Stromal cell of bone marrow (primary cell): ENCODE results near the gene SPEN.

Source experiments
- DNase-seq: peaks from one replicate; pipeline ENCODE4 v3.0.0-alpha.2; 2012; ENCODE audit warnings: low read depth

The SPEN gene

DNA sequence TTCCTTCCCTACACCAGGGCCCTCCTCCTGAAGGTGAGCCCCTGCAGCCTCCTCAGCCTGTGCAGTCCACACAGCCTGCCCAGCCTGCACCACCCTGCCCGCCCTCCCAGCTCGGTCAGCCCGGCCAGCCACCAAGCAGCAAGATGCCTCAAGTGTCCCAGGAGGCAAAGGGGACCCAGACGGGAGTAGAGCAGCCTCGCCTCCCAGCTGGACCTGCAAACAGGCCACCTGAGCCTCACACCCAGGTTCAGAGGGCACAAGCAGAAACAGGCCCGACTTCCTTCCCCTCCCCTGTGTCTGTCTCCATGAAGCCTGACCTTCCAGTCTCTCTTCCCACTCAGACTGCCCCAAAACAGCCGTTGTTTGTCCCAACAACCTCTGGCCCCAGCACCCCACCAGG is 89.6 kb downstream of the SPEN start:
- DNase-seq, result no peak

DNA sequence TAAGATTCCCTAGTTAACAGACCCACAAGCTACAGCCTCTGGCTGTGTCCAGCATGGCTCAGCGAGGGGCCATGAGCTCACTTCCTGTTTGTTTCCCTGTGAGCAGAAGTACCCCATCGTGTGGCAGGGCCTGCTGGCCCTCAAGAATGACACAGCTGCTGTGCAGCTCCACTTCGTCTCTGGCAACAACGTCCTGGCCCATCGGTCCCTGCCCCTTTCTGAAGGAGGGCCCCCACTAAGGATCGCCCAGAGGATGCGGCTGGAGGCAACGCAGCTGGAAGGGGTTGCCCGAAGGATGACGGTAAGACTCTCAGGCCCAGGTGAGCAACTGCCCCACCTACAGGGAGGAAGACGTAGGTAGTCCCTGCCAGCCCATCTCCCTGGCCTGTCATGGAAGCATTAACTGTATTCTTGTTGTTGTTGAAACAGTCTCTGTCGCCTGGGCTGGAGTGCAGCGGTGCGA is 90.2 kb downstream of the SPEN start:
- DNase-seq, result no peak

DNA sequence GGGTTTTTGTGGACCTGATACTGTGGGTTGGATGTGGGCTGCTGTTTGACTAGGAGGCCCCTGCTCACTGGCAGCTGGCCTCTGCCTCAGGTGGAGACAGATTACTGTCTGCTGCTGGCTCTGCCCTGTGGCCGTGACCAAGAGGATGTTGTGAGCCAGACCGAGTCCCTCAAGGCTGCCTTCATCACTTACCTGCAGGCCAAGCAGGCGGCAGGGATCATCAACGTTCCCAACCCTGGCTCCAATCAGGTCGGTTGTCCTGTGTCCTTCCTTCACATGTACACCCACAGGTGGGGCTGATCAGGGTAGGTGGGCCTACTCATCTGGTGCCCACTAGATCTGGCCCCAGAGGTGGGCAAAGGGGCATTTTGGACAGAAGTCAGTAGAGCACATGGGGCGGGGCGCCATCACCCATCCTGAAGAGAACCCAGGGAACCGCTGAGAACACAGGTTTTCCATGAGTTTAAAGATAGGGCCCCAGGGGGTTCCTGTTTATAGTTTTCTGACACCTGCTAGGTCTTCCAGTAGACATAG is 91.2 kb downstream of the SPEN start:
- DNase-seq, result no peak

DNA sequence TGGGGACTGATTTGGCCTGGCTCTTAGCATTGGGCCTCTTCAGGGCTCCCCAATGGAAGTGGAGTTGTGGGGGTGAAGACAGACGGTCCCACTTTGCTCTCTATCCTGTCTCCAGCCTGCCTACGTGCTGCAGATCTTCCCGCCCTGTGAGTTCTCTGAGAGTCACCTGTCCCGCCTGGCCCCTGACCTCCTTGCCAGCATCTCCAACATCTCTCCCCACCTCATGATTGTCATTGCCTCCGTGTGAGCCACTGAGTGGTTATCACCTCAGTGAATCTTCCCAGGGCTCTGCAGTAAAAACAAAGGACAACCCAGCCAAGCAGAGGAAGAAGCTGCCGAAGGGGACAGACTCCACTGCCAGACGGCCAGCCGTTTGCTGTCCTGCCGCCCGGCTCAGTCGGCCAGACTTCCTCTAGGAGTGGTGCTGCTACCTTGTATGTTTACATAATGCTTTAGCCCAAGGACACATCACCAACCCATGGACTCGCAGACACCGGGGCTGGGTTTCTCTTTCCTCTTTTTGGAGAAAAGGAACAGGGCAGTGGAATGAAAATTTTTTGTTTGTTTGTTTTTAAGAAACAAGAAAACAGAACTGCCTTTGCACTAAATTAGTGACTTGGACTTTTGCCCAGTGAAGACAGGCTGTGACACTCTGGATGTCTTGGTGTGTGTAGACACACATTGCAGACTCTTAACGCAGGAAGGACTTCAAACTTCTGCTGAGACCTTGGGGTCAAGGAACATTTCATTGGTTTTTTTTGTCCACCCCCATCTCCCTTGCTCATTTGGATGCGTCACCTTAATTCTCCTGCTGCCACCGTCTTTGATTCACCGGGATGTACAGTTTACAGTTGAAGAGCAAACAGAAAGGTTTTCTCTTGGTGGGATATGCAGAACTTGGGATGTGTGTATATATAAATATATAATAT is 91.9 kb downstream of the SPEN start:
- no peak for DNase-seq

DNA sequence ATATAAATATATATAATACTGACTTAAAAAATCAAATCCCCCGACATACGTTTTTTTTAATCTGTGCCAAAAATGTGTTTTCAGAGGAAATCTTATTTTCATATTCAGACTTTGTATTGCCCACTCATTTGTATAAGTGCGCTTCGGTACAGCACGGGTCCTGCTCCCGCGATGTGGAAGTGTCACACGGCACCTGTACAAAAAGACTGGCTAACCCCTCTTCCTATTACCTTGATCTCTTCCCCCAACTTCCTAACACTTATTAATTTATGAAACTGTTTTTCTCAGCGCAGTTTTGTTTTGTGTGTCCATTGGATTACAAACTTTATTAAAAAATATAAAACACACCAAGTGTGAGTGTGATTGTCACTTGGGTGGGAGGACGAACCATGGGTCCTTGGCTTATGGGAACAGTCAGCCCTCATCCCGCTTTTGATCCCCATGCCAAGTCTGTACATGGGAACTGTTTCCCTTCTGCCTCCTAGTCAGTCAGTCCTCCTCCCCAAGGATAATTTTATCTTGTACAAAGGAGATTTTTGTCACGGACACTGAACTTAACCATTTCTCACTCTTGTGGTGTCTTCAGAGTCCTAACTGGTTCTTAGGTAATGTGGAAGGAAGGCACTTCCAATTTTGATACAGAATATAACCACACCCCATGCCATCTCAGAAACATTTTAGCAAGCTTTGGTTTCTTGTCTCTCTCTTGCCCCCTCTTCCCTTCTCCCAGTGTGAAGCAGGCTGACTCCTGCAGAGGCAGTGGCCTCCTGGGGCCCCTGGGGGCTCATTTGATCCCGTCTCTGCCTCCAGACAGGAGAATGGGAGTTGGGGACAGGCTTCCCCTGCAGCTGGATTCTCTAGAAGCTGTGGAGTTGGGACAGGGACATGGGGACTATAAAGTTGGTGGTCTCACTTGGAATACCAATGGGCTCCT is 92.9 kb downstream of the SPEN start:
- no peak for DNase-seq

DNA sequence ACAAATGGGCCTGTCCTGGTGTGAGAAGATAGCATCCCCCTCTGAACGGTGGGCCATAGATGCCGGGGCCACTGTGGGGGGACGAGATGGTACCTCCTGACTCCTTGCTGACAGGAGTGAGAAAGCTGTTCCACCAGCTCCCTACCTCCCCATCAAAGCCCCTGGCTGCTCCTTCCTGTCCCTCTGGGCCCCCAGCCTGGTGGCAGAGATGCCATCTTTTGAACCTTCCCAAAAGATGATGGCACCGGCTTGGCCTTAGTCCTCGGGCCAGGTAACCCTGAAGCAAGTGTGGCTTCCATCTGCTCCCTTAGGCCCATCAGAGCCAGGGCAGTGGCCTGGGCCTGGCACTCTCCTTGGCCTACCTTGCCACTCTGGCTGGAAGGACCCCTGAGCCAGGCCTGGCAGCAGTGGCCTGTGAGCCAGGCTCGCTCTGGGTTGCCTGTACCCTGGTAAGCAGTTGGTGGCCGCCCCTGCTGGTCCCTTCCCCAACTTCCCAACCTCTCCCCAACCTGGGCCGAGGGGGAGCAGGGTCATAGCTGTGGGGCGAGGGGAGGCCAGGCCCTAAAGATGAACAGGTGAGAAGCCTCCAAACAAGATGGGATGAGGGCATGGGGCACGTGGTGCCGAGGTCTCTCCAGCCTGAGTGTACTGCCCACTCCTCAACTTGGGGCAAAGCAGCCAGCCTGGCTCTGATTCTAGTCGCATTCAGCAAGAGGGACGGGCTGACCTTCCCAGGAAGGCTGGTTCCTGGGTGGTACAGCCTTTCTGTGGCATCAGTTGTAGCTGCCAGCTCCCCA is 93.7 kb downstream of the SPEN start:
- no peak for DNase-seq

DNA sequence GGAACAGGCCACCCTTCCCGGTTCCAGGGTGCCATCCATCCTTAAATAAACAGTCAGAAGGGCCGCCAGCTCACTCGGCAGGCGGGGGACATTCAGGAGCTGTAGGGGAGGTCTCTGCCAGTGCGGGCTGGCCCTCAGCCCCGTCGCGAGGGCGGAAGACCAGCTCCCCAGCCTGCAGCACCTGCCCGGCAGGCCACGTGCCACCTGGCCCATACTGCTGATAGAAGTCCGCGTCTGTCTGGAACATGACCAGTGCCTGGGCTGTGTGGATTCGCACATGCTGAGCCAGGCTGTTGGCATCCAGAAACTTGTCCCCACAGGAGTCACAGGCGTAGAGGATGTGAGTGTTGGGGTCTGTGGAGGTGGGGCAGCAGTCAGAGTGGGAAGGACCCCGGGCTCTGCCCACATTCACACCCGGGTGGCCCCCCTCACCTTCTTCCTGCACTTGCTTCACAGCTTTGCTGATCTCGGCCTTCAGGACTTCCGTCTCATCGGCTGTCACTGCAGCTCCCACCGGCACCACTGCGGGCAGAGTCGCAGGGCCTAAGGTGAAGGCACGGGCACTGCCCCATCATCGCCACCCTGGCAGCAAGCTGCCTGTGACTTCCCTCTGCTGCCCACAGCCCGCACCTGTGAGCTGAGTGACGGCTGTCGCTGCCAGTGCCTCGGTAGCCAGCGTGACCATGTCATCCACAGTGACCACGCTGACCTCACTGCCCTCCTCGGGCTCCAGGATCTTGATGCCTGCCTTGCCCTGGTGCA is 94.6 kb downstream of the SPEN start:
- DNase-seq, result no peak

DNA sequence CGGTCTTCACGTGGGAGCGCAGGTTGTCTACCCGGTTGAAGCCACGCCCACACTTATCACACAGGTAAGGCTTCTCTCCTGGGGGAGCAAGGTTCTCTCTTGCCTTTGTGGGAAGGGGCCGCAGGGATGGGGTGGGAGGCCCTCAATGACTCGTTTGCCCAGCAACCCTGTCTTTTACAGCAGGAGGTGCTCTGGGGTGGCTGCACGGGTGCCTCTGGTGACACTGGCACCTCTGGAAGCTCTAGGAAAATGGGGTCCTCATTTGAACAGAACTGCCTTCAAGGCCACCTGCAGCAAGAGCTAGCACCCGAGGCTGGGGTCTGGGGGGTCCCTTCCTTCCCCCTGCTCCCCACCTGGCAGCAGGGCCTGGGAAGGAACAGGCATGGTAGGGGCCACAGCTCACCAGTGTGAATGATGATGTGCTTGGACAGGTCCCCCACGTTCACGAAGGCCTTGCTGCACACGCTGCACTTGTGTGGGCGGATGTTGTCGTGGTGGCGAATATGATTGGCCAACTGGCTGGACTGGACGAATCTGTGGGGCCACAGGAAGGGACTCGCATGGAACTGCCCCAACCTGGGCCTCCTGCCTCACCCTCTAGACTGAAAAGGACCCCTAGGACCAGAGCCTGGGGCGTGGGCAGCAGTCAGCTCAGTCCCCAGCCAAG is 95.3 kb downstream of the SPEN start:
- no peak for DNase-seq

DNA sequence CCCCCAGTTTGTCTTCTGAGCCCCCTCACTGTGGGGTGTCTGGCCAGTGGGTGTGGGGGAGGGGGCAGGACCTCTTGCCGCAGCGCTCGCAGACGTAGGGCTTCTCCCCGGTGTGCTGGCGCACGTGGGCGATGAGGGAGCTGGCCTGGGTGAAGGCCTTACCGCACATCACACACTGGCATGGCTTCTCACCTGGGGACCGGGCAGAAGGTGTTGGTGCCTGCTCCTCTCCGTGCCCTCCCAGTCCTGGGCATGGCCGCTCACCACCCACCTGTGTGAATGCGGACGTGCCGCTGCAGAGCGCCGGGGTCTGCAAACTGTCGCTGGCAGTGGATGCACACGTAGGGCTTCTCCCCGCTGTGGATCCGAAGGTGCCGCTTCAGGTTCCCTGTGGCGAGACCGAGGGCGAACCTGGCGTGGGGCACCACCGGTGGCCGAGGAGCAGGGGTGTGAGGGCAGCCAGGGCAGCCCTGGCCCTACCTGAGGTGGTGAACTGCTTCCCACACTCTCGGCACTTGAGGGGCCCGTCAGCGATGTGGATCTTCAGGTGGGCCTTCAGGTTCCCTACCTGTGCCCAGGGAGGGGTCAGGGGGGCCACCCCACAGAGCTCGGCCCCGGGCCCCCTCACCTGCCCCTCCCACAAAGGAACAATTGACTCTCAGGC is 96.0 kb downstream of the SPEN start:
- no peak for DNase-seq

DNA sequence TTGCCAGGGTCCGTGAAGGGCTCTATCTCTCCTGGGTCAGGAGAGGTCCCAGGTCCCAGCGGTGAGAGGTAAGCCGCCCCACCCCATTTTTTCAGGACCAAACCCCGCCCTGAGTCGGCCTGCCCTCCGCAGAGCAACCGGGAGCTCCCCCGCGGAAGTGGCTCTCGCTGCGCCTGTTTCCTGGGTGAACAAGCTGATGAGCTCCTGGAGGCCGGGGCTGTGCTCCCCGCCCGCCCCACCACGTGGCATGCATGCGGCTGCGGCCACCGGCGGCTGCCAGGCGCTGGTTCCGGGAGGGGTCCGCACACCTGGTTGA is 96.4 kb downstream of the SPEN start:
- no peak for DNase-seq

DNA sequence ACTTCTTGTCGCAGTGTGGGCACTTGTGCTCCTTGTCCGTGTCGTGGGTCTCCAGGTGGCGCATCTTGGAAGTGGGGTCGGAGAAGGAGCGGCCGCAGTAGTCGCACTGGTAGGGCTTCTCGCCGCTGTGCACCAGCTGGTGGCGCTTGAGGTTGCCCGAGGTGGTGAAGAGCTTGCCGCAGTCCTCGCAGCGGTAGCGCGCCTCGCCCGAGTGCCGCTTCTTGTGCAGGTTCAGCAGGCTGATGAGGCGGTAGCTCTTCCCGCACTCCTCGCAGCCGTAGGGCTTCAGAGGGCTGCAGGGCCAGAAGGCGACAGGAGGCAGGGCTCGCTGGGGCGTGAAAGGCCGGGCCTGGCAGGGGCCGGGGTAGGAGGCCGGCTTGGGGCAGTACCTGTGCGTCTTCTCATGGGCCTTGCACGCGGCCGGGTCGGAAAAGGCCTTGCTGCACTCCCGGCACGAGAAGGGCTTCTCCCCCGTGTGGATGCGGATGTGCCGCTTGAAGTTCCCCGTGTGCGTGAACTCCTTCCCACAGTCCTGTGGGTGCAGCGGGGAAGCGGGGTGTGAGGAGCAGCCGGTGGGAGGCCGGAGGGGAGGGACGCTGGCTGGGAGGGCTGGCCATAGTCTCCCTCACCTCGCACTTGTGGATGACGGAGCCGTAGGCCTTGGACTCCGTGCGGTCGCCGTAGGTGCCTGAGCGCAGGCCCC is 97.0 kb downstream of the SPEN start:
- no peak for DNase-seq

DNA sequence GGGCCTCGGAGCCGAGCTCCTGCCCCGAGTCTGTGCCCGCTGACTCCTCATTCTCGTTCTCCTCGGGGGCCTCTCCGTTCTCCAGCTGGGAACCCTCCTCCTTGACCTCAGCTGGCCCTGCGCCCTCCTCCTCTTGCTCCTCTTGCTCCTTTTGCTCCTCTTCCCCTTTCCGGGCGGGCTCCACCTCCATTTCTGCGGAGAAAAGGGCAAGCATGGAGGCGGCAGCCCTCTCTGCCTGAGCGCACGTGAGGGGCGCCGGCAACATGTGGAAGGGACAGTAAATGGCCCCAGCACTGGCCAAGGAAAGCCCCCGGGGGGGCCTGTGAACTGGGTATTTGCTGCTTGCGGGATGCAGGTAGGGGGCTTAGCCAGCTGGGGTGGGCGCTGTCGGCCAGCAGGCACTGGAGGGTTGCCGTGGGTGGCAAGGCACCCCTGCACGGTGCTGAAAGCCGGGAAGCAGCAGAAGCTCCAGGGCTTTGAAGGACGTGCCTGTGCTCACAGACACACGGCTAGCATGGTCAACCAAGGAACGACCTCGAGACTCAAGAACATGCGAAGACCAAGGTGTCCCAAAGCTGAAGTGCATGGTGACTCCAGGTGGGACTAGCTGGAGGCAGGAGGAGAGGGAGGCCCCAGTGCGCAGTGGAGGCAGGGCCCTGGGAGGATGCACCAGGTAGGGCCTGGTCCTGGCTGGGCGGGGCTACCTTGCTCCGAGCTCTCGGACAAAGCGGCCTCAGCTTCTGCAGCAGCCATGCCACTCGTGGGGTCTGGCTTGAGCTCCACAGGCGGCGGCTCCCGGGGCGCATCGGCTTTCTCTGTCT is 97.7 kb downstream of the SPEN start:
- no peak for DNase-seq

DNA sequence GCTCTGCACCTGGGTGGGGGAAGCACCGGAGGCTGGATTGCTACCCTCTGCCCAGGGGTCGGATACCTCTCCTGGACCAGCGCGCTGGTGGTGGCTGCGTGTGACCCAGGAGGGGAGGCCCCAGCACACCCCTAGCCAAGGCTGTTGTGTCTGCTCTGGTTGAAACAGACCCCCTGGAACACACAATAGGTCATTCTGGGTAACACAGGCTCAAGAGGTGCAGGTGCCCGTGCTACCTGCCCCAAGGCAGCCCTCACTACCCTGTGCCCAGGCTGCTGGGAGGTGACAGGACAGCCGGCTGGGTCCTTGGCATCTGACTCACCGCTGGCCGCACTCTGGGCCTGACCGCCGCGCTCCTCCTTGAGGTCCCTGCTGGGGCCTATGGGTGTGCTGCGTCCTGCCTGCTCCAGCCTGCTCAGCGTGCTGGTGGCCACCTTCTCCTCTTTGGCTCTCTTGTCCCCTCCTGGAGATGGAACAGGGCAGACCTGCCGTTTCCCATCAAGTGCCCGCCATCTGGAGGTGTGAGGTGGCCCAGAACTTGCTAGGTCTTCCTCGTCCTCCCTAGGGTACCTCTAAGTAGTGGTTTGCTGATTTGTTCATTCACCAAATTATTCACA is 98.4 kb downstream of the SPEN start:
- DNase-seq, result no peak

DNA sequence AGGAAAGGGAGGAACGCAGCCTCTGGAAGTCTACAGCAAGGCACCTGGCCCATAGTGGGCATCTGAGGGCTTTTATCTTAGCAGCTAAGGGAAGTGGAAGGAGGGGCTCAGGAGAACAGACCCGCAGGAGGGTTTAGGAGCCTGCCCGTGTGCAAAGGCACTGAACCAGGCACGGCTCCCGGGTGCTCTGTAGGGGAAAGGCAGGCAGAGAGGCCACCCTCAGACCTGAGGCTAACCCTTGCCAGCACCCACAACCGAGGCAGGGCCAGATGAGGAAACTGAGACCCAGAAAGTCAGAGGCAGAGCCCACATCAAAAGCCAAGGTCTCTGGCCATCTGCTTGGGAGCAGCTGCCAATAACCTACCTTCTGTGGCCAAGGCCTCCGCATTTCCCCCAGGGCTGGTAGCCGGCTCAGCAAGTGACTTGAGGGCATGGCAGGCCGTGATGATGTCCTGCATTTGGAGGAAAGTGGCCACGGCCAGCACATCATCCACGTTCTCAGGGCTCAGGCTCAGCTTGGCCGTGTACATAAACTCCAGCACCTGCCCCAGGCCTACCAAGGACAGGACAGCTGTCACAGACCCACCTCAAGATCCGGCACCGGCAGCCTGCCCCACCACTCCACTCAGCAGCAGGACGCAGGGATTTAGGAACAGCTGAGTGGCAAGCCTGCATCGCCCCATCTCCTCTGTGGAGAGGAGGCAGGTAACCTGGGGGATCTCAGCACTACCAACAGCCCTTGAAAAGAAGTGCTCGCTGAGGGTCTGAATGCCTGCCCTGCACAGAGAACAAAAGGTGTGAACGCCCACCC is 99.3 kb downstream of the SPEN start:
- DNase-seq, result no peak

DNA sequence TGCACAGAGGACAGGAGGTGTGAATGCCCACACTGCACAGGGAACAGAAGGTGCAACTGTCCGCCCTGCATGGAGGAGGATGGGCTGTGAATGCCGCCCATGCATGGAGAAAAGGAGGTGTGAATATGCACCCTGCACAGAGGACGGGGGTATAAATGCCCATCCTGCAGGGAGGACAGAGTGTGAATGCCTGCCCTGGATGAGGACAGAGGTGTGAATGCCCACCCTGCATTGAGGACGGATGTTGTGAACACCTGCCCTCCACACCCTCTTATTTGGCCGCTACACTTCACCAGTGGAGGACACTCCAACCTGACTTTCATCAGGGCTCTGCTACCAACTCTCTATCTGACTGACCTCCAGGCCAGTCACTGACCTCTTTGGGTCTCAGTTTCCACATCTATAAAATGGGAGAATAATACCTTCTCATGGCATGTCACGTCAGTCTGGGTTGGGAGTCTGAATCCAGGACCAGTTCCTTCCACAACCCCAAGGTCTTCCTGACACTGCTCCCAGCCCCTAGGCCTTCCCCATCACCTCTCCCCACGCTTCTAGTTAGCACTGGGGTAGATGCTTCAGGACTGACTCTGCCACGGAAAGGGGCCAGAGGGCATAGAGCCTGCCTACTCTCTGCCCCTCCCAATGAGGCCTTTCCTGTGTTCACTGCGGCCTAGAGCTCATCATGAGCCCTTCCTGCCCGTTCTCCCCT is 100.0 kb downstream of the SPEN start:
- DNase-seq, result no peak

DNA sequence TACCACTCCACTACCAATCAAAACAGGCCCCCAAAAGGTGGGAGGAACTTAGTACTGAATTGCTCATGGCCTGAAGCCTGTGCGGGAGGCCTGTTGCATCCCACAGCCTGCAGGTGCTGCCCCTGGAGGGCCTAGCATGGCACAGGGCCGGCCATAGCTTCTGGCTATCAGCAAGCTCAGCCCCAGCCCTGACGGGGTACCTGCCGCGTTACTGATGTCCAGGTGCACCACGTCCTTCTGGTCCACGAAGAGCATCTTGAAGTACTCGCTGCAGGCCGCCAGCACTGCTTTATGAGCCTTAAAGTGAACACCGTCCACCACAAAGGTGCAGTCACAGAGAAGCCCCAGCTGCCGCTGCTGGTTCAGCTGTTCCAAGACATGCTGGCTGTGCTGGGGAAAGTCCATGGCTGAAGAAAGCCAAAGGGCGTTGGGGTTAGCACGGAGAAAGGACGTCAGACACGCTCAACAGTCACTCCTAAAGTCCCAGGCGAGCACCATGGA is 100.6 kb downstream of the SPEN start:
- DNase-seq, result no peak
